ENCODE results near the gene CHN1.
A peak's percentile ranks its signal among the peaks of the same experiment; 100 is the strongest.

CHN1 gene

GRCh38 chr2:174970092-174970491 is 35.1 kb downstream of the CHN1 start:
- DNase-seq, result peak; percentile 8

- no peak for DNase-seq
Measured at GRCh38 chr2:174969091-174969734, 36.0 kb downstream of the CHN1 start.

GRCh38 chr2:174967691-174968260 is 37.4 kb downstream of the CHN1 start:
- DNase-seq, result no peak

- no peak for DNase-seq
Measured at GRCh38 chr2:174967086-174967485, 38.1 kb downstream of the CHN1 start.

- peak; percentile 63 for DNase-seq
Measured at GRCh38 chr2:174965992-174966744, 39.0 kb downstream of the CHN1 start.

GRCh38 chr2:174965551-174965950 is 39.6 kb downstream of the CHN1 start:
- DNase-seq, result no peak

- no peak for DNase-seq
Measured at GRCh38 chr2:174964404-174964803, 40.8 kb downstream of the CHN1 start.

GRCh38 chr2:174963437-174964400 is 41.5 kb downstream of the CHN1 start:
- no peak for DNase-seq

- DNase-seq, result no peak
Measured at GRCh38 chr2:174959787-174960186, 45.4 kb downstream of the CHN1 start.

GRCh38 chr2:174957050-174957449 is 48.1 kb downstream of the CHN1 start:
- no peak for DNase-seq

- no peak for DNase-seq
Measured at GRCh38 chr2:174952607-174953006, 52.6 kb downstream of the CHN1 start.

- DNase-seq, result no peak
Measured at GRCh38 chr2:174951745-174952144, 53.4 kb downstream of the CHN1 start.

GRCh38 chr2:174949988-174950687 is 55.0 kb downstream of the CHN1 start:
- no peak for DNase-seq

- no peak for DNase-seq
Measured at GRCh38 chr2:174945601-174946260, 59.5 kb downstream of the CHN1 start.

- no peak for DNase-seq
Measured at GRCh38 chr2:174939046-174939445, 66.1 kb downstream of the CHN1 start.

GRCh38 chr2:174931724-174932123 is 73.5 kb downstream of the CHN1 start:
- DNase-seq, result no peak

- no peak for DNase-seq
Measured at GRCh38 chr2:174929786-174930185, 75.4 kb downstream of the CHN1 start.

GRCh38 chr2:174925046-174925784 is 80.0 kb downstream of the CHN1 start:
- DNase-seq, result no peak

GRCh38 chr2:174924061-174924693 is 81.0 kb downstream of the CHN1 start:
- DNase-seq, result no peak

GRCh38 chr2:174919947-174920595 is 85.1 kb downstream of the CHN1 start:
- DNase-seq, result no peak

Measured in activated CD4-positive, alpha-beta T cell treated with anti-CD3 and anti-CD28 coated beads, Interleukin-10, Interleukin-2, amounts not matched to agents 100 ng/mL and 50 ng/mL, durations not matched to agents 16 hours and 8 hours (primary cell).